Natural killer cell (primary cell): ENCODE data around the gene PIGL. TPM values are rescaled to one million over a fixed set of nuclear protein-coding genes. Genes with fewer than 3 reads are reported as not detected.

ENCODE experiments used
- ATAC-seq, 3 donors: fragments of 150-1000 bp in 2 of 3; fragments of 200-7000 bp in 1 of 3; cut with Tn5 transposase; 1 replicate in 1 of 3; 2 replicates in 2 of 3; pipeline ENCODE4 v1.10.0; 2021; ENCODE audit warnings: mild to moderate bottlenecking in 2 of 3, moderate library complexity in 2 of 3
- DNase-seq, 2 donors: peaks; one replicate each; pipeline versions ENCODE4 v3.0.0 to v3.0.0-alpha.2; 2013 to 2021; ENCODE audit warnings: mixed read lengths in 1 of 2
- H3K27ac ChIP-seq: one replicate; pipeline ENCODE4 v1.5.1; 2013; ENCODE audit warnings: mild to moderate bottlenecking, low read length
- H3K27me3 ChIP-seq: one replicate; pipeline ENCODE4 v1.6.1; 2013; ENCODE audit warnings: low read length; ENCODE audit not compliant: control insufficient read depth, insufficient read depth
- H3K36me3 ChIP-seq: one replicate; pipeline ENCODE4 v1.6.1; 2013; ENCODE audit warnings: low read length; ENCODE audit not compliant: control insufficient read depth, insufficient read depth
- H3K4me1 ChIP-seq: one replicate; pipeline ENCODE4 v1.6.1; 2013; ENCODE audit warnings: low read length; ENCODE audit not compliant: control insufficient read depth, insufficient read depth
- H3K4me3 ChIP-seq: one replicate; pipeline ENCODE4 v1.5.1; 2013; ENCODE audit warnings: low read length
- H3K9me3 ChIP-seq: one replicate; pipeline ENCODE4 v1.6.1; 2013; ENCODE audit warnings: low read length; ENCODE audit not compliant: control insufficient read depth, insufficient read depth
- H3K27ac Mint-ChIP-seq, 2 donors: one replicate each; pipeline ENCODE4 v1.8.0; 2022; ENCODE audit warnings: mild to moderate bottlenecking in 2 of 2, mixed read lengths in 2 of 2, moderate library complexity in 1 of 2
- H3K27me3 Mint-ChIP-seq, 2 donors: one replicate each; pipeline ENCODE4 v1.8.0; 2022; ENCODE audit warnings: low read depth in 2 of 2, mixed read lengths in 2 of 2
- H3K36me3 Mint-ChIP-seq: one replicate; pipeline ENCODE4 v1.8.0; 2022; ENCODE audit warnings: mixed read lengths
- H3K4me1 Mint-ChIP-seq, 2 donors: one replicate each; pipeline ENCODE4 v1.8.0; 2022; ENCODE audit warnings: mixed read lengths in 2 of 2
- H3K4me3 Mint-ChIP-seq: one replicate; pipeline ENCODE4 v1.8.0; 2022; ENCODE audit warnings: mild to moderate bottlenecking, moderate library complexity, mixed read lengths
- H3K9me3 Mint-ChIP-seq, 2 donors: one replicate each; pipeline ENCODE4 v1.8.0; 2022; ENCODE audit warnings: mixed read lengths in 2 of 2
- CTCF ChIP-seq: fragments of 200-600 bp; IDR thresholded peaks from one replicate; pipeline ENCODE4 v1.8.0; 2022; ENCODE audit warnings: antibody characterized with exemption
- WGBS: methylation state at CpG from one replicate; pipeline ENCODE4 v1.1.7; 2013; ENCODE audit warnings: missing lambda C conversion rate; ENCODE audit not compliant: insufficient coverage; 5-methylcytosine and 5-hydroxymethylcytosine counted together
- intact Hi-C: fragments of 100-400 bp; cut with micrococcal nuclease; formaldehyde crosslinking; loops from one replicate; pipeline ENCODE4 v1.14.2; 2022
- total RNA-seq, 4 donors: library from RNA; stranded (reverse); fragments of 120-200 nt in 1 of 4; gene quantifications; one replicate each; pipeline versions ENCODE4 v1.2.3 to v1.2.4, GENCODE V29; 2013 to 2022

PIGL gene
- total RNA-seq, 3 donors from 2014 or later (not counting 1 experiment from before 2014, with no cell fraction given) = 44.2 to 68.3 (median 47.9) TPM

- H3K36me3 ChIP-seq = no peaks in the 10 kb centered on the region
- H3K27me3 Mint-ChIP-seq = no peaks in the 10 kb centered on the region
- intact Hi-C loops = no loop called here
- no peaks in the 10 kb centered on the region for H3K36me3 Mint-ChIP-seq
- no peak overlapping the region for H3K4me3 ChIP-seq
- H3K4me1 Mint-ChIP-seq = peaks cover 5 to 11% of the 10 kb centered on the region in 2 donors
- H3K4me3 Mint-ChIP-seq = no peak overlapping the region
- WGBS = 84% methylated on average over 8 of the region's 9 CpGs
- TF ChIP-seq CTCF = no peak
- no peaks in the 10 kb centered on the region for H3K27me3 ChIP-seq
- ATAC-seq (no peak), DNase-seq (no peak)
- H3K27ac ChIP-seq = no peak overlapping the region
- no peak overlapping the region for H3K27ac Mint-ChIP-seq
- no peaks in the 10 kb centered on the region for H3K9me3 Mint-ChIP-seq
- no peaks in the 10 kb centered on the region for H3K4me1 ChIP-seq
- no peaks in the 10 kb centered on the region for H3K9me3 ChIP-seq
Observed at GRCh38 chr17:16243801-16244567, 27.0 kb downstream of the PIGL start.

- H3K36me3 Mint-ChIP-seq = no peaks in the 10 kb centered on the region
- H3K9me3 ChIP-seq = no peaks in the 10 kb centered on the region
- intact Hi-C loops = no loop called here
- no peak overlapping the region for H3K4me3 ChIP-seq
- H3K9me3 Mint-ChIP-seq = no peaks in the 10 kb centered on the region
- no peaks in the 10 kb centered on the region for H3K27me3 ChIP-seq
- no peak overlapping the region for H3K27ac Mint-ChIP-seq
- H3K36me3 ChIP-seq = no peaks in the 10 kb centered on the region
- ATAC-seq (no peak), DNase-seq (no peak)
- 99% methylated on average over 4 of the region's 7 CpGs for WGBS
- H3K4me1 ChIP-seq = no peaks in the 10 kb centered on the region
- H3K27me3 Mint-ChIP-seq = no peaks in the 10 kb centered on the region
- no peak overlapping the region for H3K4me3 Mint-ChIP-seq
- TF ChIP-seq CTCF = no peak
- H3K27ac ChIP-seq = no peak overlapping the region
- H3K4me1 Mint-ChIP-seq = peaks cover 5 to 11% of the 10 kb centered on the region in 2 donors
Observed at GRCh38 chr17:16247586-16247984, 30.6 kb downstream of the PIGL start.

GRCh38 chr17:16250635-16251034 is 33.6 kb downstream of the PIGL start:
- H3K36me3 Mint-ChIP-seq = no peaks in the 10 kb centered on the region
- DNase-seq (no peak), ATAC-seq (no peak)
- H3K27ac Mint-ChIP-seq = peak overlapping the region in 1 of 2 donors; percentile 14
- Histone ChIP-seq H3K9me3 (no peaks in the 10 kb centered on the region), H3K27me3 (no peaks in the 10 kb centered on the region), H3K27ac (no peak overlapping the region), H3K4me1 (no peaks in the 10 kb centered on the region), H3K4me3 (no peak overlapping the region), H3K36me3 (no peaks in the 10 kb centered on the region)
- intact Hi-C loops = no loop called here
- no peak for TF ChIP-seq CTCF
- H3K9me3 Mint-ChIP-seq = no peaks in the 10 kb centered on the region
- WGBS = no CpG with 5 or more reads among the region's 1 CpG
- peaks cover 6 to 9% of the 10 kb centered on the region in 2 donors for H3K4me1 Mint-ChIP-seq
- no peak overlapping the region for H3K4me3 Mint-ChIP-seq
- no peaks in the 10 kb centered on the region for H3K27me3 Mint-ChIP-seq

- Mint-ChIP-seq H3K4me3 (no peak overlapping the region), H3K4me1 (peaks cover 6 to 9% of the 10 kb centered on the region in 2 donors), H3K27me3 (no peaks in the 10 kb centered on the region), H3K36me3 (no peaks in the 10 kb centered on the region), H3K9me3 (no peaks in the 10 kb centered on the region), H3K27ac (peak overlapping the region in 1 of 2 donors; percentile 14)
- no peak overlapping the region for H3K27ac ChIP-seq
- intact Hi-C loops = no loop called here
- no peaks in the 10 kb centered on the region for H3K27me3 ChIP-seq
- H3K9me3 ChIP-seq = no peaks in the 10 kb centered on the region
- no peak overlapping the region for H3K4me3 ChIP-seq
- ATAC-seq = no peak
- no peaks in the 10 kb centered on the region for H3K36me3 ChIP-seq
- TF ChIP-seq CTCF = no peak
- WGBS = 98% methylated on average over 6 of the region's 6 CpGs
- no peaks in the 10 kb centered on the region for H3K4me1 ChIP-seq
- no peak for DNase-seq
Observed at GRCh38 chr17:16251043-16251442, 34.0 kb downstream of the PIGL start.
